K562 (cell line): Measurements from ENCODE around the gene MYLIP. TPM values are rescaled to one million over a fixed set of nuclear protein-coding genes. Genes with fewer than 3 reads are reported as not detected.

ENCODE experiments used
- ATAC-seq: fragments of 200-7000 bp; cut with Tn5 transposase; 3 replicates; pipeline ENCODE4 v1.9.1; 2020; ENCODE audit warnings: moderate library complexity
- BruUV-seq: library from RNA; stranded (reverse); fragments of 400-500 nt; replicated peaks from 2 replicates; lab custom pipeline; 2021; lab: Mats Ljungman, UMichigan
- CTCF ChIA-PET: fragments of 300-600 bp; formaldehyde crosslinking; extraction: SDS; loops from one replicate; lab custom pipeline; 2021; ENCODE audit warnings: low intra/inter-chr PET ratio; lab: Yijun Ruan, JAX
- POLR2A ChIA-PET: fragments of 300-600, 350-650 bp; sonication (Branson Sonifier 250); formaldehyde crosslinking; extraction: SDS; loops from one replicate; lab custom pipeline; 2021; ENCODE audit warnings: antibody characterized with exemption, inconsistent platforms; lab: Yijun Ruan, JAX
- DNase-seq, 4 experiments: peaks; one replicate each; pipeline versions ENCODE4 v3.0.0 to v3.0.0-alpha.2; 2011 to 2018; ENCODE audit warnings: low spot score in 3 of 4, mixed read lengths in 3 of 4; ENCODE audit errors: extremely low read depth in 1 of 4
- FAIRE-seq: peaks from 2 replicates; lab custom pipeline; 2011; peaks lifted over from hg19 to GRCh38; lab: Jason Lieb, UNC
- H2AFZ ChIP-seq: 2 replicates; pipeline ENCODE4 v1.6.0; 2011; ENCODE audit warnings: low read depth, low read length, control low read depth, inconsistent platforms
- H3K27ac ChIP-seq: fragments of 200-600 bp; 3 replicates; pipeline ENCODE4 v1.8.0; 2011; ENCODE audit warnings: low read depth, mild to moderate bottlenecking, control low read depth, inconsistent platforms, low read length, moderate library complexity, mixed read lengths; ENCODE audit errors: extremely low read depth
- H3K27me3 ChIP-seq, 2 experiments: fragments of 300-600 bp in 1 of 2; 2 replicates in 1 of 2; 3 replicates in 1 of 2; pipeline versions ENCODE4 v1.6.0 to v1.8.0; 2011; ENCODE audit warnings: inconsistent platforms in 2 of 2, low read length in 2 of 2, mild to moderate bottlenecking in 1 of 2, mixed read lengths in 1 of 2, moderate library complexity in 1 of 2; ENCODE audit not compliant: control insufficient read depth in 2 of 2, insufficient read depth in 2 of 2
- H3K36me3 ChIP-seq: fragments of 300-600 bp; 3 replicates; pipeline ENCODE4 v1.8.0; 2011; ENCODE audit warnings: mild to moderate bottlenecking, low read length, inconsistent platforms; ENCODE audit not compliant: control insufficient read depth, insufficient read depth
- H3K4me1 ChIP-seq, 2 experiments: fragments of 200-600 bp in 1 of 2; replicated peaks in 1 of 2; 2 replicates in 1 of 2; 3 replicates in 1 of 2; pipeline versions ENCODE4 v1.5.1 to v1.8.0; 2011; ENCODE audit warnings: inconsistent platforms in 2 of 2, low read length in 2 of 2, mild to moderate bottlenecking in 1 of 2, mixed read lengths in 1 of 2, moderate library complexity in 1 of 2; ENCODE audit not compliant: control insufficient read depth in 2 of 2, insufficient read depth in 2 of 2
- H3K4me2 ChIP-seq: 2 replicates; pipeline ENCODE4 v1.6.1; 2011; ENCODE audit warnings: low read length, control low read depth, inconsistent platforms, mixed read lengths; ENCODE audit not compliant: insufficient read depth
- H3K4me3 ChIP-seq: fragments of 200-600 bp; sonication (generic), shearing (Covaris generic); 2 replicates; pipeline ENCODE4 v1.5.1; 2016; ENCODE audit warnings: control low read depth, inconsistent platforms
- H3K79me2 ChIP-seq: fragments of 200-600 bp; 3 replicates; pipeline ENCODE4 v1.8.0; 2011; ENCODE audit warnings: low read length, inconsistent platforms; ENCODE audit not compliant: control insufficient read depth, insufficient read depth
- H3K9ac ChIP-seq, 2 experiments: 2 replicates each; pipeline versions ENCODE4 v1.6.0 to v1.6.1; 2011; ENCODE audit warnings: low read depth in 2 of 2, low read length in 2 of 2, control low read depth in 1 of 2, inconsistent platforms in 1 of 2, mild to moderate bottlenecking in 1 of 2, mixed read lengths in 1 of 2; ENCODE audit not compliant: insufficient read depth in 1 of 2
- H3K9me1 ChIP-seq: one replicate; pipeline ENCODE4 v1.6.0; 2011; ENCODE audit warnings: inconsistent platforms, mild to moderate bottlenecking, low read length, moderate library complexity; ENCODE audit not compliant: control insufficient read depth, insufficient read depth
- H3K9me3 ChIP-seq: replicated peaks from 2 replicates; pipeline ENCODE4 v1.5.1; 2011; ENCODE audit warnings: low read depth, low read length, inconsistent platforms; ENCODE audit not compliant: control insufficient read depth, insufficient read depth
- H4K20me1 ChIP-seq: replicated peaks from 2 replicates; pipeline ENCODE4 v1.6.1; 2011; ENCODE audit warnings: low read length, inconsistent platforms, mixed read lengths; ENCODE audit not compliant: control insufficient read depth, insufficient read depth
- CBX8 ChIP-seq: fragments of 200-600 bp; sonication (generic); IDR thresholded peaks from 2 replicates; pipeline ENCODE4 v1.6.1; 2012; ENCODE audit warnings: borderline replicate concordance, mixed run types, low read depth, mild to moderate bottlenecking, moderate library complexity, mixed read lengths, low read length, control low read depth, inconsistent platforms; ENCODE audit not compliant: poor library complexity, severe bottlenecking; ENCODE audit errors: extremely low read depth
- CEBPB ChIP-seq: fragments of 450-650 bp; IDR thresholded peaks from 2 replicates; pipeline ENCODE4 v1.6.1; 2016; ENCODE audit warnings: missing genetic modification characterization, missing compliant biosample characterization
- CREB5 ChIP-seq: fragments of 250-450 bp; sonication (Bioruptor Pico); IDR thresholded peaks from 2 replicates; pipeline ENCODE4 v1.5.0; 2020; ENCODE audit warnings: mild to moderate bottlenecking
- ELK3 ChIP-seq: fragments of 450-650 bp; formaldehyde crosslinking; IDR thresholded peaks from 2 replicates; pipeline ENCODE4 v1.4.0; 2020; ENCODE audit warnings: mild to moderate bottlenecking
- HOXB6 ChIP-seq: fragments of 250-450 bp; sonication (Bioruptor Pico); IDR thresholded peaks from 2 replicates; pipeline ENCODE4 v1.5.1; 2022; ENCODE audit warnings: mild to moderate bottlenecking, borderline replicate concordance
- KLF1 ChIP-seq: fragments of 450-650 bp; IDR thresholded peaks from 2 replicates; pipeline ENCODE4 v1.6.1; 2016; ENCODE audit warnings: missing genetic modification characterization, missing compliant biosample characterization
- SIN3A ChIP-seq, 2 experiments: fragments of 150-350 bp in 1 of 2; IDR thresholded peaks; 2 replicates each; pipeline ENCODE4 v1.6.1; 2011 to 2016; ENCODE audit warnings: borderline replicate concordance in 2 of 2, low read depth in 2 of 2, low read length in 2 of 2, mild to moderate bottlenecking in 2 of 2, moderate library complexity in 2 of 2; ENCODE audit not compliant: control insufficient read depth in 1 of 2
- TCF7 ChIP-seq: sonication (generic); IDR thresholded peaks from 2 replicates; pipeline ENCODE4 v1.6.1; 2016; ENCODE audit warnings: antibody characterized with exemption, borderline replicate concordance
- TCF7L2 ChIP-seq: fragments of 150-350 bp; IDR thresholded peaks from 2 replicates; pipeline ENCODE4 v1.6.1; 2016; ENCODE audit warnings: low read depth, mild to moderate bottlenecking, low read length, moderate library complexity
- U2AF1 ChIP-seq: fragments of 200-400 bp; formaldehyde crosslinking; optimal IDR thresholded peaks from 2 replicates; pipeline ENCODE3; 2017; ENCODE audit warnings: mild to moderate bottlenecking, low read depth, low read length, moderate library complexity
- ZBTB43 ChIP-seq: sonication (generic); formaldehyde crosslinking; IDR thresholded peaks from 2 replicates; pipeline ENCODE4 v1.8.0; 2023; ENCODE audit warnings: mild to moderate bottlenecking, missing genetic modification reagents
- ZNF12 ChIP-seq: sonication (generic); formaldehyde crosslinking; IDR thresholded peaks from 2 replicates; pipeline ENCODE4 v1.4.0; 2020; ENCODE audit warnings: mild to moderate bottlenecking, missing genetic modification reagents
- ZNF75A ChIP-seq: fragments of 450-650 bp; formaldehyde crosslinking; IDR thresholded peaks from 2 replicates; pipeline ENCODE4 v1.4.0; 2020; ENCODE audit warnings: mild to moderate bottlenecking
- WGBS: fragments of 100-300 bp; shearing (Covaris generic); methylation state at CpG from one replicate; pipeline ENCODE4 v1.1.6; 2016; ENCODE audit warnings: low coverage, mixed read lengths; ENCODE audit not compliant: insufficient coverage; ENCODE audit errors: missing lambda C conversion rate; 5-methylcytosine and 5-hydroxymethylcytosine counted together
- in situ Hi-C: fragments of 300-500 bp; cut with MboI; formaldehyde crosslinking; loops from 4 replicates; pipeline ENCODE4 v1.15.0; 2018; ENCODE audit warnings: inconsistent platforms, mixed read lengths
- intact Hi-C: fragments of 100-400 bp; cut with micrococcal nuclease; formaldehyde crosslinking; loops from 2 replicates; pipeline ENCODE4 v1.14.2; 2022
- polyA plus RNA-seq, 8 experiments: library from polyadenylated mRNA; depleted of rRNA in 4 of 8; stranded (reverse) in 5 of 8; unstranded in 3 of 8; fragments of >200 nt; fragmentation: Nextera tagmentation in 2 of 8; fragmentation: Illumina TruSeq in 1 of 8; extraction: Ambion mirVana in 2 of 8; extraction: Trizol in 1 of 8; gene quantifications; 2 replicates each; pipeline versions ENCODE4 v1.2.1 to v1.2.3, GENCODE V29; 2011 to 2014; ENCODE audit warnings: inconsistent platforms in 1 of 8, missing spikeins in 1 of 8
- total RNA-seq, 7 experiments: library from RNA; depleted of rRNA in 6 of 7; stranded (reverse); fragments of >200 nt in 6 of 7; fragmentation: Illumina TruSeq in 2 of 7; extraction: Trizol in 2 of 7; gene quantifications; 2 replicates each; pipeline versions ENCODE4 v1.2.1 to v1.2.3, GENCODE V29; 2011 to 2021; ENCODE audit warnings: low replicate concordance in 1 of 7

The MYLIP gene
- total and polyA plus RNA-seq, 9 of the 15 experiments (the other 6 are each of a cell fraction or from before 2014, with no cell fraction given) = 10.8 to 43.5 (median 31.5) TPM

- TF ChIP-seq SIN3A (IDR thresholded peaks at IDR 0.05; ENCODE audit: borderline replicate concordance in 2 of 2, control insufficient read depth in 1 of 2, low read depth in 2 of 2, low read length in 2 of 2) = no peak
- no peak for TF ChIP-seq TCF7
- TF ChIP-seq, all 486 proteins: peak for 0
These were observed 61.3 kb downstream of the MYLIP start (continued) for GRCh38 chr6:16190214-16190613.

GRCh38 chr6:16196260-16196983 is 67.5 kb downstream of the MYLIP start:
- CTCF ChIA-PET = no interaction called here
- H3K36me3 ChIP-seq = no peaks in the 10 kb centered on the region
- WGBS = 59% methylated on average over 14 of the region's 14 CpGs
- no peaks in the 10 kb centered on the region for H4K20me1 ChIP-seq
- no peaks in the 10 kb centered on the region for H3K9me3 ChIP-seq
- H3K27ac ChIP-seq = no peak overlapping the region
- DNase-seq = no peak
- H3K9ac ChIP-seq = no peak overlapping the region
- no peak for FAIRE-seq
- H3K4me2 ChIP-seq = no peak overlapping the region
- intact Hi-C loops (no loop called here), in situ Hi-C loops (no loop called here)
- H3K79me2 ChIP-seq = no peaks in the 10 kb centered on the region
- POLR2A ChIA-PET = interaction anchor here (0.6 to 2.5 kb wide), 4 partner anchors 10 to 65 kb away, joined by 3 to 8 read pairs (median 4); no protein-coding TSS in a partner anchor
- BruUV-seq = no TSS peak
- H3K27me3 ChIP-seq = no peaks in the 10 kb centered on the region; a peak in 1 of 5 replicates
- H3K4me3 ChIP-seq = no peak overlapping the region
- H3K4me1 ChIP-seq = no peaks in the 10 kb centered on the region; a peak in 3 of 5 replicates
- H2AFZ ChIP-seq = peak overlapping the region; percentile 69
- no peaks in the 10 kb centered on the region for H3K9me1 ChIP-seq
- no peak for ATAC-seq
- peak; percentile 71 for TF ChIP-seq CEBPB
- TF ChIP-seq HOXB6 = no peak
- no peak for TF ChIP-seq CBX8
- no peak for TF ChIP-seq TCF7L2
- no peak for TF ChIP-seq ZNF12 (CRISPR knock-in tag)
- TF ChIP-seq U2AF1 = no peak
- TF ChIP-seq ZBTB43 (CRISPR knock-in tag) = no peak
- TF ChIP-seq KLF1 = no peak
- no peak for TF ChIP-seq ELK3 (CRISPR knock-in tag)
- TF ChIP-seq ZNF75A = no peak
- no peak for TF ChIP-seq CREB5 (CRISPR knock-in tag)
